ENCODE results near the gene DIPK1A. TPM values are rescaled to one million over a fixed set of nuclear protein-coding genes. Genes with fewer than 3 reads are reported as not detected.

Gene DIPK1A
- polyA plus RNA-seq, 2 of the 4 experiments (the other 2 are of a cell fraction): 12.4 to 21.1 TPM

GRCh38 chr1:92842082-92843045, 118.9 kb downstream of the DIPK1A start:
- POLR2A ChIA-PET: interaction anchor here (2.7 kb wide), 1 partner anchor 10 kb away, joined by 13 read pairs; the partner anchor contains the start of gene RPL5
- no peak for FAIRE-seq
- DNase-seq (ENCODE audit: low read depth in 1 of 2, low spot score in 1 of 2): no peak
- ATAC-seq: no peak
- 88% methylated on average over 4 of the region's 4 CpGs for WGBS (ENCODE audit: missing lambda C conversion rate)
- no peaks in the 10 kb centered on the region for H3K9me3 ChIP-seq
- TF ChIP-seq BCL3 (IDR thresholded peaks at IDR 0.05): no peak
- no peak for TF ChIP-seq HMGXB4 (CRISPR knock-in tag; IDR thresholded peaks at IDR 0.05; ENCODE audit: borderline replicate concordance)
- TF ChIP-seq FOXS1 (CRISPR knock-in tag; IDR thresholded peaks at IDR 0.05): no peak
- TF ChIP-seq RARB (CRISPR knock-in tag; IDR thresholded peaks at IDR 0.05): peak; percentile 10; the same call in 1 of the 2 replicates
- no peak overlapping the region for H3K4me3 ChIP-seq
- CTCF ChIA-PET: interaction anchor here (0.7 to 1.8 kb wide), 6 partner anchors 8 to 152 kb away, joined by 3 to 7 read pairs (median 4); partner anchors contain the start of gene RPL5
- H3K4me2 ChIP-seq: no peak overlapping the region
- no peak overlapping the region for H3K27ac ChIP-seq
- peaks cover 12% of the 10 kb centered on the region; the same call in 2 of the 3 replicates for H3K4me1 ChIP-seq

GRCh38 chr1:92840600-92840999, 120.7 kb downstream of the DIPK1A start:
- DNase-seq (ENCODE audit: low read depth in 1 of 2, low spot score in 1 of 2): no peak
- FAIRE-seq: no peak
- Histone ChIP-seq H3K4me3 (no peak overlapping the region), H3K27ac (no peak overlapping the region), H3K4me2 (no peak overlapping the region), H3K9me3 (no peaks in the 10 kb centered on the region), H3K4me1 (peaks cover 24% of the 10 kb centered on the region; the same call in 2 of the 3 replicates)
- no peak for TF ChIP-seq KDM1A (IDR thresholded peaks at IDR 0.05; ENCODE audit: low read depth)
- TF ChIP-seq MAX (IDR thresholded peaks at IDR 0.05): no peak
- TF ChIP-seq HOXB13 (CRISPR knock-in tag; IDR thresholded peaks at IDR 0.05; ENCODE audit: low read depth): no peak
- TF ChIP-seq, protein P1, sequence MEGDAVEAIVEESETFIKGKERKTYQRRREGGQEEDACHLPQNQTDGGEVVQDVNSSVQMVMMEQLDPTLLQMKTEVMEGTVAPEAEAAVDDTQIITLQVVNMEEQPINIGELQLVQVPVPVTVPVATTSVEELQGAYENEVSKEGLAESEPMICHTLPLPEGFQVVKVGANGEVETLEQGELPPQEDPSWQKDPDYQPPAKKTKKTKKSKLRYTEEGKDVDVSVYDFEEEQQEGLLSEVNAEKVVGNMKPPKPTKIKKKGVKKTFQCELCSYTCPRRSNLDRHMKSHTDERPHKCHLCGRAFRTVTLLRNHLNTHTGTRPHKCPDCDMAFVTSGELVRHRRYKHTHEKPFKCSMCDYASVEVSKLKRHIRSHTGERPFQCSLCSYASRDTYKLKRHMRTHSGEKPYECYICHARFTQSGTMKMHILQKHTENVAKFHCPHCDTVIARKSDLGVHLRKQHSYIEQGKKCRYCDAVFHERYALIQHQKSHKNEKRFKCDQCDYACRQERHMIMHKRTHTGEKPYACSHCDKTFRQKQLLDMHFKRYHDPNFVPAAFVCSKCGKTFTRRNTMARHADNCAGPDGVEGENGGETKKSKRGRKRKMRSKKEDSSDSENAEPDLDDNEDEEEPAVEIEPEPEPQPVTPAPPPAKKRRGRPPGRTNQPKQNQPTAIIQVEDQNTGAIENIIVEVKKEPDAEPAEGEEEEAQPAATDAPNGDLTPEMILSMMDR (IDR thresholded peaks at IDR 0.05): no peak
- no peak for TF ChIP-seq EHMT2 (IDR thresholded peaks at IDR 0.05; ENCODE audit: low read depth)
- no peak for TF ChIP-seq ESRRA (IDR thresholded peaks at IDR 0.05; ENCODE audit: borderline replicate concordance, low read length)
- no peak for TF ChIP-seq POLR2A (IDR thresholded peaks at IDR 0.05; ENCODE audit: low read length)
- TF ChIP-seq, protein P2, sequence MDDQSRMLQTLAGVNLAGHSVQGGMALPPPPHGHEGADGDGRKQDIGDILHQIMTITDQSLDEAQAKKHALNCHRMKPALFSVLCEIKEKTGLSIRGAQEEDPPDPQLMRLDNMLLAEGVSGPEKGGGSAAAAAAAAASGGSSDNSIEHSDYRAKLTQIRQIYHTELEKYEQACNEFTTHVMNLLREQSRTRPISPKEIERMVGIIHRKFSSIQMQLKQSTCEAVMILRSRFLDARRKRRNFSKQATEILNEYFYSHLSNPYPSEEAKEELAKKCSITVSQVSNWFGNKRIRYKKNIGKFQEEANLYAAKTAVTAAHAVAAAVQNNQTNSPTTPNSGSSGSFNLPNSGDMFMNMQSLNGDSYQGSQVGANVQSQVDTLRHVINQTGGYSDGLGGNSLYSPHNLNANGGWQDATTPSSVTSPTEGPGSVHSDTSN (IDR thresholded peaks at IDR 0.05): no peak
- TF ChIP-seq EHF (CRISPR knock-in tag; IDR thresholded peaks at IDR 0.05): no peak
- TF ChIP-seq ZNF302 (CRISPR knock-in tag; IDR thresholded peaks at IDR 0.05): no peak
- no peak for TF ChIP-seq MYC (IDR thresholded peaks at IDR 0.05; ENCODE audit: borderline replicate concordance, low read length)
- TF ChIP-seq CHD2 (IDR thresholded peaks at IDR 0.05; ENCODE audit: low read length, partially characterized antibody): no peak
- ATAC-seq: no peak
- CTCF ChIA-PET: interaction anchor here (1.0 kb wide), 1 partner anchor 92 kb away, joined by 3 read pairs; no protein-coding TSS in a partner anchor
- POLR2A ChIA-PET: no interaction called here
- WGBS (ENCODE audit: missing lambda C conversion rate): 74% methylated on average over 5 of the region's 5 CpGs
